NB4 (cell line): ENCODE measurements around the gene MYEOV.

Experiments used
- MYC ChIP-seq: IDR thresholded peaks from 2 replicates; pipeline ENCODE4 v1.6.1; 2011; ENCODE audit warnings: low read depth, low read length
- POLR2A ChIP-seq: IDR thresholded peaks from 2 replicates; pipeline ENCODE4 v1.6.1; 2011; ENCODE audit warnings: mild to moderate bottlenecking; ENCODE audit not compliant: insufficient read length; ENCODE audit errors: extremely low read depth
- TF ChIP-seq, protein P1 (sequence below): IDR thresholded peaks from one replicate; pipeline ENCODE4 v1.5.1; 2012; ENCODE audit warnings: low read depth, low read length
- TF ChIP-seq, protein P2 (sequence below): IDR thresholded peaks from 2 replicates; pipeline ENCODE4 v1.6.1; 2011; ENCODE audit warnings: low read depth, low read length

DNA sequence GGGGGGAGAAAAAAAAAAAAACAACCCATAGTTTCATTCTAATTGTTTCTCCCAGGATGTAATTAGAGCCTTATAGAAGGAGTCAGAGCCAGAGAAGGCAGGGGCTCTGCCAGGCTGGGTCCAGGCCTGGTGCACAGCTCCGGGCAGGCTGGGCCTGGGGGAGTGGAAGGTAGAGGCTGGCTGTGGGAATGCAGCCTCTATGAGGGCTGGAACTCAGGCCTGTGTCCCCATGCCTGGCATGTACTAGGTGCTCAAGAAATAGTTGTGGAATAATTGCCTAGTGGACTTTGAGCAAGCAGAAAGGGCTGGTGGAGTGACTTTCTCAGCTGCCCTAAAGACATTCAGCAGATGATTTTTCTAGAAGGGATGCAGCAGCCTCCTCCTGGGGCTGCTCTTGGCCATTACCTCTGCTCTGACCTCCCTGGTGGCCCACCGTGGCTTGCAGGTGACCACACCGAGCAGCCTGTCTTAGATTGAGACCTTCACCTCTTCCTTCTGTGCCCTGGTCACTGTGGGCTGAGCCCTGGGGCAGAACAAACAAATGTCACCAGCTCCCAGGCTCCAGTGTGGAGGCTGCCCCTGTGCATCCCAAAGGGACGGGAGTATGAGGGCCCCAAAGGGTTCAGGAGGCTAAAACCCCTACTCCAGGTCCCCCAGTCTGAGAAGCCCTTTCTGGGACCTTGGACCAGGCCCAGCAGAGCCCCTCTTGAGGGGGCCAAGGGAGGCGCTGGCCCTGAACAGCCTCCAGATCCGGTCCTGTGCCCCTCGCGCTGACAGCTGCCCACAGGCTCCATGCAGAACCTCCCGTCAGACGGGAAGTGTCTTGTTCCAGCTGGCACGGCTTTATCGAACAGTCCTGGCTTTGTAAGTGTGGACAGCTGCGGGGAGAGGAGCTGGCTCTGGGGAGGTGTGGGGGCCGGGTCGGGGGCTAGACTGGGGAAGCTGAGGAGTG lies 18.8 kb downstream of the MYEOV start:
- TF ChIP-seq POLR2A, result no peak
- TF ChIP-seq, protein P1, sequence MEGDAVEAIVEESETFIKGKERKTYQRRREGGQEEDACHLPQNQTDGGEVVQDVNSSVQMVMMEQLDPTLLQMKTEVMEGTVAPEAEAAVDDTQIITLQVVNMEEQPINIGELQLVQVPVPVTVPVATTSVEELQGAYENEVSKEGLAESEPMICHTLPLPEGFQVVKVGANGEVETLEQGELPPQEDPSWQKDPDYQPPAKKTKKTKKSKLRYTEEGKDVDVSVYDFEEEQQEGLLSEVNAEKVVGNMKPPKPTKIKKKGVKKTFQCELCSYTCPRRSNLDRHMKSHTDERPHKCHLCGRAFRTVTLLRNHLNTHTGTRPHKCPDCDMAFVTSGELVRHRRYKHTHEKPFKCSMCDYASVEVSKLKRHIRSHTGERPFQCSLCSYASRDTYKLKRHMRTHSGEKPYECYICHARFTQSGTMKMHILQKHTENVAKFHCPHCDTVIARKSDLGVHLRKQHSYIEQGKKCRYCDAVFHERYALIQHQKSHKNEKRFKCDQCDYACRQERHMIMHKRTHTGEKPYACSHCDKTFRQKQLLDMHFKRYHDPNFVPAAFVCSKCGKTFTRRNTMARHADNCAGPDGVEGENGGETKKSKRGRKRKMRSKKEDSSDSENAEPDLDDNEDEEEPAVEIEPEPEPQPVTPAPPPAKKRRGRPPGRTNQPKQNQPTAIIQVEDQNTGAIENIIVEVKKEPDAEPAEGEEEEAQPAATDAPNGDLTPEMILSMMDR, result no peak
- no peak for TF ChIP-seq MYC
- TF ChIP-seq, protein P2, sequence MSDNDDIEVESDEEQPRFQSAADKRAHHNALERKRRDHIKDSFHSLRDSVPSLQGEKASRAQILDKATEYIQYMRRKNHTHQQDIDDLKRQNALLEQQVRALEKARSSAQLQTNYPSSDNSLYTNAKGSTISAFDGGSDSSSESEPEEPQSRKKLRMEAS, result no peak
